Activated CD8-positive, alpha-beta memory T cell treated with anti-CD3 and anti-CD28 coated beads, Interleukin-2, amount 10 ng/mL, durations not matched to agents 7 days and 5 days (primary cell): Measurements from ENCODE around the gene ZDHHC1. TPM values are rescaled to one million over a fixed set of nuclear protein-coding genes. Genes with fewer than 3 reads are reported as not detected.
"Not testable (repeated sequence)": the region's sequence is repeated elsewhere in the genome, so short reads cannot be mapped to it uniquely, and the experiment has no call there.

Experiments
- ATAC-seq: fragments of 150-1000 bp; cut with Tn5 transposase; one replicate; pipeline ENCODE4 v1.10.0; 2021; ENCODE audit warnings: moderate library complexity
- CTCF ChIA-PET: fragments of 350-600 bp; sonication (Branson Sonifier 250); formaldehyde crosslinking; loops from one replicate; lab custom pipeline; 2021; ENCODE audit warnings: antibody characterized with exemption; lab: Charles Lee
- DNase-seq: peaks from one replicate; pipeline ENCODE4 v3.0.0-alpha.2; 2020
- H3K27ac Mint-ChIP-seq: one replicate; pipeline ENCODE4 v1.8.0; 2021; ENCODE audit warnings: mild to moderate bottlenecking, mixed read lengths
- H3K27me3 Mint-ChIP-seq: one replicate; pipeline ENCODE4 v1.8.0; 2021; ENCODE audit warnings: mixed read lengths
- H3K36me3 Mint-ChIP-seq: one replicate; pipeline ENCODE4 v1.8.0; 2021; ENCODE audit warnings: mild to moderate bottlenecking, mixed read lengths
- H3K4me1 Mint-ChIP-seq: one replicate; pipeline ENCODE4 v1.8.0; 2021; ENCODE audit warnings: mixed read lengths
- H3K4me3 Mint-ChIP-seq: one replicate; pipeline ENCODE4 v1.8.0; 2021; ENCODE audit warnings: mild to moderate bottlenecking, moderate library complexity, mixed read lengths
- H3K9me3 Mint-ChIP-seq: one replicate; pipeline ENCODE4 v1.8.0; 2022; ENCODE audit warnings: low read depth, mixed read lengths
- total RNA-seq, 2 experiments: library from RNA; stranded (reverse); gene quantifications; one replicate each; pipeline ENCODE4 v1.2.3, GENCODE V29; 2021

Gene ZDHHC1
- total RNA-seq, 2 experiments from 2014 or later, result 0.41 to 0.49 TPM

DNA sequence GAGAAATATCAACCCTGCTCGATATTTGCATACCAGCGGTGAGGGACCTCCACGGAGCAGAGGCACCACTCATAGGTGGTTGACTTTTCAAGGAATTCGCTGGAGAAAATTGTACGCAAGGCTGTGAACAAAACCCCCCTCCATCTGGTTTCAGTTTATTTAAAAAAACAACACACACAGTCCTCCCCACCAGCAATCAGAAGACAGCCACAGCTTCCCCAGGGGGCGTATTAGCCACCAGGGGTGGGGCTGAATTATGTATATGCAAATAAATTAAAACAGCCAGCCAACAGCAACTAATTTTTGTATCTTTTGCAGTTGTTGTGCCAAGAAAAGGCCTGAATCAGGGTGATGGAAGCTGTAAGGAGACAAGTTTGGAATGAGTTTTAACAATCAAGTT lies 8.8 kb upstream of the ZDHHC1 start:
- Mint-ChIP-seq H3K4me1 (no peaks in the 10 kb centered on the region), H3K9me3 (no peaks in the 10 kb centered on the region), H3K27me3 (peaks cover 59% of the 10 kb centered on the region), H3K4me3 (no peak overlapping the region), H3K27ac (no peak overlapping the region), H3K36me3 (no peaks in the 10 kb centered on the region)
- ATAC-seq (no peak), DNase-seq (no peak)
- CTCF ChIA-PET, result interaction anchor here (1.4 to 6.6 kb wide), 5 partner anchors 8 to 40 kb away, joined by 4 to 139 read pairs (median 7); partner anchors contain the start of gene ZDHHC1

DNA sequence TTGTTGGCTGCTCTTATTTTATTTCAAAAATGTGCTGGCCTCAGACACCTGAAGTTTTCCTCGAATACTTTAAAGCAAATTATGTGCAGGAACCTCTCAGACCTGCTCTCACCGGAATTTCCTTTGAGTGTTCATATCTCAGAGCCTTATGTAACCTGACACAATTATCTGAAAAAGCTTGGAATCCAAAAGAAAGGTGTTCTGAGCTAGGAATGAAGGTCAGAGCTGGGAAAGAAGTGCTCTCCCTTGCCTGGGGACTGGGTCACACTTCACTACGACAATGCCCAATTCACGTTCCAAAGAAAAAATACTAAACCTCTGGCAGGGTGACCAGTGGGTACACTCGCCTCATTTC lies 8.0 kb upstream of the ZDHHC1 start:
- CTCF ChIA-PET, result interaction anchor here (1.4 to 6.6 kb wide), 4 partner anchors 10 to 41 kb away, joined by 4 to 139 read pairs (median 38); no protein-coding TSS in a partner anchor
- no peak overlapping the region for H3K4me3 Mint-ChIP-seq
- H3K27me3 Mint-ChIP-seq, result peaks cover 59% of the 10 kb centered on the region
- H3K27ac Mint-ChIP-seq, result no peak overlapping the region
- DNase-seq (no peak), ATAC-seq (no peak)
- no peaks in the 10 kb centered on the region for H3K36me3 Mint-ChIP-seq
- H3K9me3 Mint-ChIP-seq, result no peaks in the 10 kb centered on the region
- no peaks in the 10 kb centered on the region for H3K4me1 Mint-ChIP-seq

DNA sequence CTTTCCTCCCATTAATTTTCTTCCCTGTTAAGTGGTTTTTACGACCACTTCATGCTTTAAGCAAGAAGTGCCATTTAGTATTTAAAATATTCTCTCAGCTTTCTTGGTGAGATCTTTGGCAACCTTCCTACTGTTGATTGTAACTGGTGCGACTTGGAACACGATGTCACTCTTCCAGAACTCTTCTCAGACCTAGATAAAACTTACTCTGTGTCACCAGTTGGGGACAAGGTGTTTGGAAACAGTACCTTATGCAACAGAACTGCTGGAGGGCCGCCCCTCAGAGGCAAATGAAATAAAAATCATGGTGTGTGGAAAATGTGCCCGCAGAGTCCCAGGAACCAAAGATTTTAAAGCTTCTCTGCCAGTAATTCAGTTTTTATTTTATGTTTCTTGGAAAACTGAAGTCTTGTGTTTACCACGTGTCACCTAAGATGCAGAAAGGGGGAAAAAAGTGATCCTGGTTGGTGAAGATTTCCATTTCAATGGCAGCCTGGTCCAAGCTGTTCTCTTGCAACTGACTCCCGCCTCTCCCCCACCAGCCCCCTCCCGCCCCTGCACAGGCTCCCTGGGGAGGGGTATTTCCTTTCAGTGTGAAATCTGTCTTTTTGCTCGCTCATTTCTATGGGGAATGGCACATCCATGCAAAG lies 7.5 kb upstream of the ZDHHC1 start:
- Mint-ChIP-seq H3K27ac (no peak overlapping the region), H3K36me3 (no peaks in the 10 kb centered on the region), H3K27me3 (peaks cover 54% of the 10 kb centered on the region), H3K9me3 (no peaks in the 10 kb centered on the region), H3K4me3 (no peak overlapping the region), H3K4me1 (no peaks in the 10 kb centered on the region)
- ATAC-seq (no peak), DNase-seq (no peak)
- CTCF ChIA-PET, result interaction anchor here (0.5 to 6.6 kb wide), 4 partner anchors 11 to 165 kb away, joined by 3 to 139 read pairs (median 38); no protein-coding TSS in a partner anchor

DNA sequence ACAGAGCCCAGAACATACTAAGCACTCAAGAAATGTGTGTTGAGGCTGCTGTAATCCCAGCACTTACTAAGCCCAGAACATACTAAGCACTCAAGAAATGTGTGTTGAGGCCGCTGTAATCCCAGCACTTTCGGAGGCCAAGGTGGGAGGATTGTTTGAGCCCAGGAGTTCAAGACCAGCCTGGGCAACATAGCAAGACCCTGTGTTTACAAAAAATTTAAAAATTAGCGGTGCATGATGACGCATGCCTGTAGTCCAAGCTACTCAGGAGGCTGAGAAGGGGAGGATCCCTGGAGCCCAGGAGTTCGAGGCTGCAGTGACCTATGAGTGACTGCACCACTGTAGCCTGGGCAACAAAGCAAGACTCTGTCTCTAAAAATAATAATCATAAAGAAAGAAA lies 6.7 kb upstream of the ZDHHC1 start:
- Mint-ChIP-seq H3K36me3 (no peaks in the 10 kb centered on the region), H3K27me3 (peaks cover 51% of the 10 kb centered on the region), H3K4me3 (no peak overlapping the region), H3K4me1 (no peaks in the 10 kb centered on the region), H3K27ac (no peak overlapping the region), H3K9me3 (no peaks in the 10 kb centered on the region)
- CTCF ChIA-PET, result interaction anchor here (0.5 to 6.6 kb wide), 3 partner anchors 23 to 164 kb away, joined by 3 to 139 read pairs (median 3); no protein-coding TSS in a partner anchor
- no peak for ATAC-seq
- DNase-seq, result no peak

DNA sequence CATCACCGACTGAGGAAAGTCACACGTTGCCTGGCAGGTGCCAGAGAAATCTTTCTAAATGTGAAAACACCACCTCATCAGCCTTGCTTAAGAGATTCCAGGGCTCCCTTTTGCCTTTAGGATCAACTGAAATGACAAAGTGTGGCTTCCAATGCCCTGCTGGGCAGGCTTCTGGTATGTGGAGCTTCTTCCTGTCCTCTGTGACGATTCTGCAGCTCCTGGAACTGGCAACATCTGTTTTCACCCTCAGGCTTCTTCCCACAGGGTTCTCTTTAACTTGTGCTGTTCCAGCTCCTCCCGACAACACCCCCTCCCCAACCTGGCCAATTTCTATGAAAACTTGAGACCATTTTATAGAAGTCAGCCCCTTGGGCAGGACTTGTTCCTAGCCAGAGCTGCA lies 4.8 kb upstream of the ZDHHC1 start:
- DNase-seq, result no peak
- H3K27me3 Mint-ChIP-seq, result peaks cover 52% of the 10 kb centered on the region
- CTCF ChIA-PET, result interaction anchor here (0.6 to 1.4 kb wide), 3 partner anchors 11 to 129 kb away, joined by 3 read pairs; no protein-coding TSS in a partner anchor
- H3K36me3 Mint-ChIP-seq, result no peaks in the 10 kb centered on the region
- H3K9me3 Mint-ChIP-seq, result no peaks in the 10 kb centered on the region
- H3K27ac Mint-ChIP-seq, result no peak overlapping the region
- H3K4me1 Mint-ChIP-seq, result peaks cover 5% of the 10 kb centered on the region
- H3K4me3 Mint-ChIP-seq, result no peak overlapping the region
- no peak for ATAC-seq

DNA sequence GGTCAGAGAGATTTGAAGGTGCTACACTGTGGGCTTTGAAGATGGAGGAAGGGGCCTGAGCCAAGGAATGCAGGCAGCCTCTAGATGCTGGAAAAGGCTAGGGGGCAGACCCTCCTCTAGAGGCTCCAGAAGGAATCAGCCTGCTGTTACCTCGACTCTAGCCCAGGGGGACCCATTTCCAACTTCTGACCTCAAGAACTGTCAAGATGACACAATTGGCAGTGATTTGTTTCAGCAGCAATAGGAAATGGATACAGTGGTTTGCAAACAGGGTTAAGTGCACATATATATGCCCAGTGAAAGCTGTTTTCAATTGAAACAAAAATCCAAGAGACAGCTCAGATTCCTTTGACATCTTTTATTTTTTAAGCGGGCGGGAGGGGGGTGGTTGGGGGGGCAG lies 3.7 kb upstream of the ZDHHC1 start:
- Mint-ChIP-seq H3K4me1 (peaks cover 9% of the 10 kb centered on the region), H3K4me3 (no peak overlapping the region), H3K27ac (no peak overlapping the region), H3K36me3 (no peaks in the 10 kb centered on the region), H3K27me3 (peaks cover 48% of the 10 kb centered on the region), H3K9me3 (no peaks in the 10 kb centered on the region)
- ATAC-seq, result no peak
- CTCF ChIA-PET, result interaction anchor here (0.7 kb wide), 1 partner anchor 8 kb away, joined by 3 read pairs; no protein-coding TSS in a partner anchor
- no peak for DNase-seq

DNA sequence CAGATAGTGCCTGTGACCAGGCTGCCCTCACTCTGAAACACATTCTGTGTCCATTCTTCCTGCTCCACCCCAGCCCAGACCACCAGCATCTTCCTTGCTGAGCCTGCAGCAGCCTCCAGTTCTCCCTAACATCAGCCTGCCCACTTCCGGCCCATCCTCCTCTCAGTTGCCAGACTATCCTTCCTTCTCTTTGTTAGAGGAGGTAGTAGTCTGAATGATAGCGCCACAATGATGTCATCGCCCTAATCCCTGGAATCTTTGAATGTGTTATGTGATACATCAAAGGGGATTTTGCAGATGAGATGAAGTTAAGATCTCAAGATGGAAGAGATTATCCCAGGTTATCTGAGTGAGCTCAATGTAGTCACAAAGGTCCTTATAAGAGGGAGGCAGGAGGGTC lies 3.2 kb upstream of the ZDHHC1 start:
- peaks cover 47% of the 10 kb centered on the region for H3K27me3 Mint-ChIP-seq
- H3K36me3 Mint-ChIP-seq, result no peaks in the 10 kb centered on the region
- H3K4me3 Mint-ChIP-seq, result no peak overlapping the region
- DNase-seq (no peak), ATAC-seq (no peak)
- H3K4me1 Mint-ChIP-seq, result peaks cover 9% of the 10 kb centered on the region
- H3K9me3 Mint-ChIP-seq, result no peaks in the 10 kb centered on the region
- H3K27ac Mint-ChIP-seq, result no peak overlapping the region
- CTCF ChIA-PET, result interaction anchor here (0.7 kb wide), 1 partner anchor 9 kb away, joined by 3 read pairs; no protein-coding TSS in a partner anchor

DNA sequence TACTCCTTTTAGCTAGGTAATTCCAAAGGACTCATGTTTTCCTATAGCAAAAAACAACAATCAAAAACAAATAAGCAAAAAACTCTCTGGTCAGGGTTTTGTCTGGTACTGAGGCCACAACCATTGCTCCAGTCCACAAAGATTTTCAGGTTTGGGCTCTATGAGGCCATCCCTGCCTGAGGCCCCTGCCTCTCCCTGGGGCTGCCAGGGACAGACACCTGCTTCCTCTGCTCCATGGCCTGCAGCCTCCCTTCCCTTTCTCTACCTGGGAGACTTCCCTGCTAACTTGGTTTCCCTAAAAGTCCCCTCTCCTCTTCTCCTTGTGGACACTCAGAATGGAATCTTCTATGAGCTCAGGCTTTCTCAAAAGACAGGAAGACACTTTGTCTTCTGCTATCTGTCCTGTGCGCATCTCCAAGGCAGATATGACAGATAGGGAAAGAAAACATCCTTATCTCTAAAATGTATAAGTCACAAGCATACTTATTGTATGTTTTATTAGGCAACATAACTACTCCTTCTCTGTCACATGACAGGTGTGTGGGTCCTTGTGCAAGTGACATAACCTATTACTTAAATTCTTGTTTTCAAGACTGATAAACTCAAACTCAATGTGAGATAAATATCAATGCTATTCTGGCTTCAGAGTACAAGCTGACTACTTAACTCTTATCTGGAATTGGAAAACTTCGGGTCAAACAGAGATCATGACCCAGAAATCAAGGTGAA lies 1.2 kb upstream of the ZDHHC1 start:
- Mint-ChIP-seq H3K27ac (no peak overlapping the region), H3K4me3 (peak overlapping the region; percentile 5), H3K36me3 (no peaks in the 10 kb centered on the region)

DNA sequence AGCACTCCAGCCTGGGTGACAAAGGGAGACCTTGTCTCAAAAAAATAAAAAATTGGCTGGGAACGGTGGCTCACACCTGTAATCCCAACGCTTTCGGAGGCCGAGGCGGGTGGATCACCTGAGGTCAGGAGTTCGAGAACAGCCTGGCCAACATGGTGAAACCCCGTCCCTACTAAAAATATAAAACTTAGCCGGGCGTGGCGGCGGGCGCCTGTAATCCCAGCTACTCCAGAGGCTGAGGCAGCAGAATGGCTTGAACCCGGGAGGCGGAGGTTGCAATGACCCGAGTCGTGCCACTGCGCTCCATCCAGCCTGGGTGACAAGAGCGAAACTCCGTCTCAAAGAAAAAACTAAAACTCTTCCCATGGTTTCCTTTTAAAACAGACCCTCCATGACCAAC lies 856 bp downstream of the ZDHHC1 start:
- CTCF ChIA-PET, result interaction anchor here (1.0 to 2.2 kb wide), 4 partner anchors 11 to 167 kb away, joined by 3 to 5 read pairs (median 4); partner anchors contain the start of gene SLC9A5
- not testable (repeated sequence) for H3K9me3 Mint-ChIP-seq

More for the DNA sequence above, 1.2 kb upstream of the ZDHHC1 start:
- Mint-ChIP-seq H3K4me1 (peaks cover 14% of the 10 kb centered on the region), H3K9me3 (no peaks in the 10 kb centered on the region), H3K27me3 (peaks cover 35% of the 10 kb centered on the region)
- CTCF ChIA-PET, result interaction anchor here (1.0 to 2.7 kb wide), 8 partner anchors 9 to 157 kb away, joined by 3 to 18 read pairs (median 5); partner anchors contain the start of gene TPPP3
- DNase-seq (no peak), ATAC-seq (no peak)

DNA sequence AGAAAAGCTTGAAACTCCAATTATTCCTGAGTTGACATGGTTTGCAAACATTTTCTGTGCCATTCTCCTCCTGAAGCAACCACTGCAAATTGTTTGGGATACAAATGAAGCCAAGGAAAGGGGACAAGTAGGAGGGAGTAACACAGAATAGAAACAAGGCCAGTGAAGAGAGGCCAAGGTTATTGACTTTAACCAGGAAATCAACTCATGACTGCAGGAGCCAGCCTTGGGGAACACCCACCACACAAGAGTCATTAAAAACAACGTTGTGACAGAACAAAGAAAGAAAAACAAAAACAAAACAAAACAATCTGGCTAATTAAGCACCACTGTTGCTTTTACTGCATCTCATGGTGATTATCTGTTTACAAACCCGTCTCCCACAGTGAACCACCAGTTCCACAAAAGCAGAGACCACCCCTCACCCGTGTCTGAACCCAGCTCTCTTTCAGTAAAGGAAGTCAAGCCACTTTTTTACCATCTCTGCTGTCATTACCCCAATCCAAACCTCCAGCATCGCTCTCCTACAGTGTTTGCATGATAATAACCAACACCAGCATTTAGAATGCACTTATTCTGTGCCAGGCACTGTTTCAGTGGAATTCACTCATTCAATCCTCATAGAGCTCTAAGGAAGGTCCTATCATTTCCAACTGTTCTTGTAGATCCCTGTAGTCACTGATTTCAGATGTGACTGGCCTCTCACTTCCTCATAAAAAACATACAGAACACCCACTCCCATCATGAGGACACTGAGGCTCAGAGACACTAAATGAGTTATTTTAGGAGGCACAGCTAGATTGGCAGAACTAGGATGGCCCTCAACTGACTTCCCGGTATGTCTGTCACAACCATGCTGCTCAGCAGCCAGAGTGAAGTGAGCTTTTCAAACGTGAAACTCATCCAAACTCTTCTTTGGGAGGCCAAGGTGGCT lies 2.0 kb downstream of the ZDHHC1 start:
- peaks cover 31% of the 10 kb centered on the region for H3K27me3 Mint-ChIP-seq
- no peak overlapping the region for H3K4me3 Mint-ChIP-seq
- no peaks in the 10 kb centered on the region for H3K9me3 Mint-ChIP-seq
- no peak overlapping the region for H3K27ac Mint-ChIP-seq
- no peak for DNase-seq
- CTCF ChIA-PET, result interaction anchor here (1.0 to 2.2 kb wide), 9 partner anchors 12 to 259 kb away, joined by 3 to 7 read pairs (median 4); partner anchors contain the start of gene SLC9A5
- no peaks in the 10 kb centered on the region for H3K36me3 Mint-ChIP-seq
- ATAC-seq, result no peak
- H3K4me1 Mint-ChIP-seq, result peaks cover 14% of the 10 kb centered on the region

More for the DNA sequence above, 856 bp downstream of the ZDHHC1 start:
- H3K36me3 Mint-ChIP-seq, DNase-seq, H3K27ac Mint-ChIP-seq, ATAC-seq: not testable (repeated sequence)
- Mint-ChIP-seq H3K4me1 (peaks cover 14% of the 10 kb centered on the region), H3K27me3 (peaks cover 36% of the 10 kb centered on the region), H3K4me3 (peak overlapping the region; percentile 50)

DNA sequence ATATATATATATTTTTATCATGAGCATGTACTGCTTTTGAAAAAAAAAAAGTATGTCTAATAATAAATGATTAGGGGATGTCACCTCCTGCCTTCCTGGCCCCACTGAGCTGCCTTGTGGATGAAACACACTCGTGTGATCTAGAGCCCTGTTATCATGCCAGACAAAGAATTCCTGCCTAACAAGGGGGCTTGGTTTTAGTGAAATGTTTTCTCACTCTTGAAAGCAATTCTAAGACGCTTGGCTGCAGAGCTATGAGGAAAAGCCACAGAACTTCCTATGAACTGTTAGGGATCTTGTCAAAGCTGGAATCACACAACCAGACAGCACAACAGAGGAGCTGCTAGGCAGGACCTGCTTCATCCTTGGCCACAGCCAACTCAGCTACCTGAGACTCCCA lies 4.0 kb downstream of the ZDHHC1 start:
- DNase-seq (no peak), ATAC-seq (no peak)
- no peaks in the 10 kb centered on the region for H3K36me3 Mint-ChIP-seq
- H3K27me3 Mint-ChIP-seq, result peaks cover 23% of the 10 kb centered on the region
- CTCF ChIA-PET, result interaction anchor here (0.7 to 1.9 kb wide), 6 partner anchors 13 to 162 kb away, joined by 3 to 7 read pairs (median 4); no protein-coding TSS in a partner anchor
- no peak overlapping the region for H3K27ac Mint-ChIP-seq
- H3K9me3 Mint-ChIP-seq, result no peaks in the 10 kb centered on the region
- H3K4me3 Mint-ChIP-seq, result no peak overlapping the region
- H3K4me1 Mint-ChIP-seq, result peaks cover 14% of the 10 kb centered on the region

DNA sequence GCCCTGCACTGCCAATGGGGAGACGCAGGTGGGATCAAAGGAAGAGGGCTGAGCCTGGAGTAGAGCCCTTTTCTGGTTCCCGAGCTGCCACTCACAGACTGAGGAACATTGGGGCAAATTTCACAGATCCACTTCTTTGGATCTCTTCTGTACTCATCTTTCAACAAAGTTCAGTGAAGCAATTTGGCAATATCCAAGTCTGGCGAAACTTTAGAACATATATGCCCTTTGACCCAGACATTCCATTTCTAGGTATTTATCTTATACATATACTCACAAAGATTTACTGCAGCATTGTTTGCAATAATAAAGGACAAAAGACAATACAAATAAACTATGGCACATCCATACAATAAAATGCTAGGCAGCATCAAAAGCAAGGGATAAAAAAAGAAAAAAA lies 4.9 kb downstream of the ZDHHC1 start:
- Mint-ChIP-seq H3K4me1 (peaks cover 9% of the 10 kb centered on the region), H3K27ac (no peak overlapping the region)
- CTCF ChIA-PET, result interaction anchor here (1.4 to 1.6 kb wide), 2 partner anchors 12 to 103 kb away, joined by 3 to 6 read pairs; no protein-coding TSS in a partner anchor

More for the DNA sequence above, 4.9 kb downstream of the ZDHHC1 start:
- ATAC-seq (no peak), DNase-seq (no peak)
- H3K36me3 Mint-ChIP-seq, result no peaks in the 10 kb centered on the region
- no peaks in the 10 kb centered on the region for H3K9me3 Mint-ChIP-seq
- H3K27me3 Mint-ChIP-seq, result peaks cover 15% of the 10 kb centered on the region
- H3K4me3 Mint-ChIP-seq, result no peak overlapping the region
